Kidney (tissue), 14 donors: ENCODE measurements around the gene ALDH1L2. TPM values are rescaled to one million over a fixed set of nuclear protein-coding genes. Genes with fewer than 3 reads are reported as not detected.

Experiments used
- DNase-seq, 5 donors: peaks; one replicate each; pipeline ENCODE4 v3.0.0-alpha.2; 2013 to 2020
- FAIRE-seq: peaks from 2 replicates; lab custom pipeline; 2012; peaks lifted over from hg19 to GRCh38; lab: Jason Lieb, UNC
- H3K27ac ChIP-seq, 2 donors: one replicate each; pipeline ENCODE4 v1.7.0; 2013; ENCODE audit warnings: low read depth in 2 of 2, low read length in 2 of 2, inconsistent platforms in 1 of 2
- H3K27me3 ChIP-seq: one replicate; pipeline ENCODE4 v1.7.1; 2013; ENCODE audit warnings: low read length, inconsistent platforms; ENCODE audit not compliant: control insufficient read depth, insufficient read depth
- H3K36me3 ChIP-seq, 3 donors: one replicate each; pipeline versions ENCODE4 v1.7.0 to v1.7.1; 2013; ENCODE audit warnings: low read length in 3 of 3, control low read depth in 1 of 3, inconsistent platforms in 1 of 3; ENCODE audit not compliant: insufficient read depth in 3 of 3, control insufficient read depth in 2 of 3
- H3K4me1 ChIP-seq, 3 donors: one replicate each; pipeline versions ENCODE4 v1.7.0 to v1.7.1; 2013; ENCODE audit warnings: low read length in 3 of 3, inconsistent platforms in 1 of 3, low read depth in 1 of 3; ENCODE audit not compliant: control insufficient read depth in 2 of 3, insufficient read depth in 2 of 3
- H3K4me3 ChIP-seq, 3 donors: one replicate each; pipeline versions ENCODE4 v1.7.0 to v1.8.1; 2013; ENCODE audit warnings: low read length in 3 of 3, control low read depth in 1 of 3, inconsistent platforms in 1 of 3
- H3K9ac ChIP-seq, 3 donors: one replicate each; pipeline versions ENCODE4 v1.7.0 to v1.7.1; 2013; ENCODE audit warnings: low read length in 3 of 3, control low read depth in 1 of 3, inconsistent platforms in 1 of 3
- H3K9me3 ChIP-seq, 3 donors: one replicate each; pipeline versions ENCODE4 v1.7.0 to v1.7.1; 2013; ENCODE audit warnings: low read length in 3 of 3, control low read depth in 1 of 3, inconsistent platforms in 1 of 3; ENCODE audit not compliant: control insufficient read depth in 2 of 3, insufficient read depth in 1 of 3
- intact Hi-C: fragments of 100-400 bp; cut with DNase I; formaldehyde crosslinking; loops from one replicate; pipeline ENCODE4 v1.11.1; 2022
- polyA plus RNA-seq: library from polyadenylated mRNA; stranded (reverse); fragments of 350-450 nt; fragmentation: Illumina TruSeq; extraction: RNeasy Lipid Tissue Mini Kit (QIAGEN cat#74804); gene quantifications from one replicate; pipeline ENCODE4 v1.2.3, GENCODE V29; 2014; ENCODE audit warnings: low read depth, low replicate concordance; ENCODE audit not compliant: insufficient read depth
- total RNA-seq: library from RNA; stranded (reverse); fragmentation: NEBNext Ultra II Directional; extraction: Animal tissue kit (Norgen Biotek cat#: 25700); gene quantifications from one replicate; pipeline ENCODE4 v1.2.1, GENCODE V29; 2021
- TF ChIP-seq, protein P1 (sequence below): IDR thresholded peaks from 3 replicates; pipeline ENCODE4 v1.5.1; 2012; ENCODE audit warnings: mild to moderate bottlenecking, moderate library complexity, borderline replicate concordance; ENCODE audit not compliant: insufficient read depth; ENCODE audit errors: extremely low read depth
- donor health status: control.
- donor health status: control.
- donor health status: control.
- donor health status: control.
- donor health status: control.
- donor health status: DM: yes; HTN: yes; CAD: no.
- donor health status: Normal renal cell carcinoma (clear cell type).

Gene ALDH1L2
- total and polyA plus RNA-seq, 2 donors from 2014 or later, result 0.28 to 17.2 TPM

DNA sequence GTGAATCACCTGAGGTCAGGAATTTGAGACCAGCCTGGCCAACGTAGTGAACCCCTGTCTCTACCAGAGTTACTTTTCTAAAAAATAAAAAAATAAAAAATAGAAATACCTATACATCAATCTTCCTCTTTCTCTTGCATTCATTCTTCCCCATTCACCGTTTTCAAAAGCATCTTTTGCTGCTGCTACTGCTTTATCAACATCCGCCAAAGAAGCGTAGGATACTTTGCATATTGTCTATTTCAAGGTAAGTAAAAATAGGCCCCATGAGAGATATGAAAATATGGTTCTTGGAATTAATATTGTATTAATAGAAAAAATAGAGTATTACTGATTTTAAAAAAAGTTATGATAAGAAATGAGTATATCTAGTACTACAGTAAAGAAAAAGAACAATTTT, 32.3 kb downstream of the ALDH1L2 start:
- Histone ChIP-seq H3K9me3 (no peaks in the 10 kb centered on the region), H3K4me3 (no peak overlapping the region), H3K36me3 (no peaks in the 10 kb centered on the region), H3K4me1 (no peaks in the 10 kb centered on the region), H3K9ac (no peak overlapping the region), H3K27me3 (no peaks in the 10 kb centered on the region), H3K27ac (no peak overlapping the region)
- FAIRE-seq (no peak), DNase-seq (no peak)
- TF ChIP-seq, protein P1, sequence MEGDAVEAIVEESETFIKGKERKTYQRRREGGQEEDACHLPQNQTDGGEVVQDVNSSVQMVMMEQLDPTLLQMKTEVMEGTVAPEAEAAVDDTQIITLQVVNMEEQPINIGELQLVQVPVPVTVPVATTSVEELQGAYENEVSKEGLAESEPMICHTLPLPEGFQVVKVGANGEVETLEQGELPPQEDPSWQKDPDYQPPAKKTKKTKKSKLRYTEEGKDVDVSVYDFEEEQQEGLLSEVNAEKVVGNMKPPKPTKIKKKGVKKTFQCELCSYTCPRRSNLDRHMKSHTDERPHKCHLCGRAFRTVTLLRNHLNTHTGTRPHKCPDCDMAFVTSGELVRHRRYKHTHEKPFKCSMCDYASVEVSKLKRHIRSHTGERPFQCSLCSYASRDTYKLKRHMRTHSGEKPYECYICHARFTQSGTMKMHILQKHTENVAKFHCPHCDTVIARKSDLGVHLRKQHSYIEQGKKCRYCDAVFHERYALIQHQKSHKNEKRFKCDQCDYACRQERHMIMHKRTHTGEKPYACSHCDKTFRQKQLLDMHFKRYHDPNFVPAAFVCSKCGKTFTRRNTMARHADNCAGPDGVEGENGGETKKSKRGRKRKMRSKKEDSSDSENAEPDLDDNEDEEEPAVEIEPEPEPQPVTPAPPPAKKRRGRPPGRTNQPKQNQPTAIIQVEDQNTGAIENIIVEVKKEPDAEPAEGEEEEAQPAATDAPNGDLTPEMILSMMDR, result no peak
- intact Hi-C loops, result loop anchor here (10.0 kb wide), 1 partner anchor 677 kb away; no protein-coding TSS in a partner anchor

DNA sequence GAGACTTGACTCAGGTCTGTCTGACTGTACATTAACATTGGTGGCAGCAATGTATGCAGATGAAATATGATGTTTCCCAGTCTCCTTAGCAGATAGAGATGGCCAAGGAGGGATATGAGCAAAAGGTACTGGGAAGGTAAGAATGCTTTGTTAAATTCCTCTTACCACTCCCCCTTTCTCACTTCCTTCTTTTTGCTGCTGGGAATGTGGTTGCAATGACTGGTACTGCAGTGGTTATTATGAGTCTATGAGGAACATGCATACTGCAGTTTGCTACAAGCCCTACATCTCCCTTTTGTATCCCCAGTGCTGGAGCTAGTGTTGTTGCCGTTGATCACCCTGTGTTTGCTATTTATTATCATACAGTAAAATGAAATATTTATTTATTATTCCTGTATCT, 35.9 kb downstream of the ALDH1L2 start:
- Histone ChIP-seq H3K9ac (no peak overlapping the region), H3K36me3 (no peaks in the 10 kb centered on the region), H3K9me3 (no peaks in the 10 kb centered on the region), H3K27ac (no peak overlapping the region), H3K27me3 (no peaks in the 10 kb centered on the region), H3K4me3 (no peak overlapping the region), H3K4me1 (no peaks in the 10 kb centered on the region)
- DNase-seq (no peak), FAIRE-seq (no peak)
- intact Hi-C loops, result no loop called here
- TF ChIP-seq, protein P1, result no peak

DNA sequence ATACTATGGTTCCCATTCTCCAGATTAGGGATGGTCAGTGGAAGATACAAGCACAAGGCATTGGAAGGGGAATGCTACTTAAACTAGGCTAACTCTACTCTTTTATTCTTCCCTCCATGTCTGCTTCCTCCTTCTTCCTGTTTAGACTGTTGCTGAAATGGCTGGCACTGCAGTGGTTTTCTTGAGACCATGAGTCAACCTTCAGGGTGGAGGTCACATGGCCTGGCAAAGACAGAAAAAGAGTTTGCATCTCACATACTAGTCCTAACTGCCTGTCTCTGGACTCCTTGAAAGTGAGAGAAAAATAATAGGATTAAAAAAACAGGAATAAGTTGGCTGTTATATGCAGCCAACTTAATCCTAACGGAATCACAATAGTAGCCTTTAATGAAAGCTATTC, 37.0 kb downstream of the ALDH1L2 start:
- FAIRE-seq (no peak), DNase-seq (no peak)
- intact Hi-C loops, result no loop called here

More for the DNA sequence above, 37.0 kb downstream of the ALDH1L2 start:
- Histone ChIP-seq H3K27me3 (no peaks in the 10 kb centered on the region), H3K27ac (no peak overlapping the region), H3K4me3 (no peak overlapping the region), H3K9me3 (no peaks in the 10 kb centered on the region), H3K4me1 (no peaks in the 10 kb centered on the region), H3K9ac (no peak overlapping the region), H3K36me3 (no peaks in the 10 kb centered on the region)
- TF ChIP-seq, protein P1, result no peak
